B cell (primary cell): ENCODE data around the gene UBE2L5.

ENCODE experiments used
- EZH2 ChIP-seq: IDR thresholded peaks from 2 replicates; pipeline ENCODE4 v1.6.1; 2012; ENCODE audit warnings: borderline replicate concordance, low read depth, mild to moderate bottlenecking, moderate library complexity, low read length; ENCODE audit not compliant: insufficient read depth, poor library complexity, severe bottlenecking
- TF ChIP-seq, protein P1 (sequence below): fragments of 200-600 bp; IDR thresholded peaks from one replicate; pipeline ENCODE4 v1.8.0; 2022; ENCODE audit warnings: antibody characterized with exemption, mild to moderate bottlenecking

DNA sequence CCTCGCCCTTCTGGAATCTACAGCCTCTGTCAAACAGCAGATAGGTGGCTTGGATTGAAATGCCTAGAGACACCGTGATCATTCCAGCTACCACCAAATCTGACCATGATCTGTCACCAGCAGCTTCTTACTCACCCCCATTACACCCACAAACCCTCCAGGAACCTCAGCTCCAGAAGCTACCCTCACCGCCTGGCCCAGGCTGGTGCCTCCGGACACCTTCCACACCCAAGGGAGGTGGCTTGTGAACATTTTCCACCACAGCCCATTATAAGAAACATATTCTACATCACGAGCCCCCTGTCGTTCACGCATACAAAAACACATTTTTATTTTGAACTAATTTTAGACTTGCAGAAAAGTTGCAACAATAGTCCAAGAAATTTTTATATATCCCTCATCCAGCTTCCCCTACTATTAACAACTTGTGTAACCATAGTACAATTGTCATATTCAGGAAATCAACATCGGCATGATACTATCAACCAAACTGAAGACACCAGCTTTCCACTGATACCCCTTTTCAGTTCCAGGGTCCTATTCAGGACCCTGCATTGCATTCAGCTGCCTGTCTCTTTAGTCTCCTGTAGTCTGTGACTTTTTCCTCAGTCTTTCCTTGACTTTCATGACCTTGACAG lies 15.4 kb upstream of the UBE2L5 start:
- TF ChIP-seq, protein P1, sequence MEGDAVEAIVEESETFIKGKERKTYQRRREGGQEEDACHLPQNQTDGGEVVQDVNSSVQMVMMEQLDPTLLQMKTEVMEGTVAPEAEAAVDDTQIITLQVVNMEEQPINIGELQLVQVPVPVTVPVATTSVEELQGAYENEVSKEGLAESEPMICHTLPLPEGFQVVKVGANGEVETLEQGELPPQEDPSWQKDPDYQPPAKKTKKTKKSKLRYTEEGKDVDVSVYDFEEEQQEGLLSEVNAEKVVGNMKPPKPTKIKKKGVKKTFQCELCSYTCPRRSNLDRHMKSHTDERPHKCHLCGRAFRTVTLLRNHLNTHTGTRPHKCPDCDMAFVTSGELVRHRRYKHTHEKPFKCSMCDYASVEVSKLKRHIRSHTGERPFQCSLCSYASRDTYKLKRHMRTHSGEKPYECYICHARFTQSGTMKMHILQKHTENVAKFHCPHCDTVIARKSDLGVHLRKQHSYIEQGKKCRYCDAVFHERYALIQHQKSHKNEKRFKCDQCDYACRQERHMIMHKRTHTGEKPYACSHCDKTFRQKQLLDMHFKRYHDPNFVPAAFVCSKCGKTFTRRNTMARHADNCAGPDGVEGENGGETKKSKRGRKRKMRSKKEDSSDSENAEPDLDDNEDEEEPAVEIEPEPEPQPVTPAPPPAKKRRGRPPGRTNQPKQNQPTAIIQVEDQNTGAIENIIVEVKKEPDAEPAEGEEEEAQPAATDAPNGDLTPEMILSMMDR, result no peak
- TF ChIP-seq EZH2, result no peak
